NCI-H526 (cell line): ENCODE data around the gene LRCH3.

Experiments used
- DNase-seq, 2 experiments: peaks; one replicate each; lab custom pipeline; 2025; lab: John Stamatoyannopoulos, UW

Gene LRCH3

DNA sequence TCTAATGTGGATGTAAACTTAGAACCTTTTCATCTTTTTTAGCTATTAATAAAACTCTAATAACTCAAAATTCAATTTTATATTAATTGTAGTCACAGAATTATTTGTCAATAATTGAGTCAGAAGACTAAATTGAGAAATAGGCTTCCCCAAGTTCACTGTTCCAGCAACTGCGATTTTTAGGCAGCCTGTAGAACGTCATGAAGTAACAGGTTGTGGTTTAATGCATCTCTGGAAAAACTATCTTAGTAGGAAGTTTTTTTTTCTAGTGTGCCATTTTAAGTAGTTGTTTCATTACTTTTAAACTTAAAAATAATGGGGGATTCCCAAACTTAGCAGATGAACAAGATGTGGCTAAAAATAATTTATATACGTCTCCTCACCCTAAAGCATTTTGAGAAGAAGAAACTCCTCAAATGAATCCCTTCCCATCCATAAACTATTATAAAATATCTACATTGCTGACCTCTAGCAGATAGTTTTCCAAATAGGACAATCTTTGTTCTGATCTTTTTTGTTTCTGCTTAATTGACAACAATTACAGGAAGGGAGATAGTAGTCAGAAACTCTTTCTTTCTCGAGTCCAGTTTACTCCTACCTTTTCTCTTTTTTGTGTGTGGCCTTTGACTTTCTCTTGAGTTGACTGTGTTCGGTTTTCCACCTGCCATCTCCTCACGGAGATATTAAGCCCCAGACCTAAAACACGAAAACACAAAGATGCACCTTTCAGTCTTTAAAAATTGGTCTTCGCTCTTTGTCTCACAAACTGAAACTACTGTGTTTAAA, 43.1 kb downstream of the LRCH3 start:
- no peak for DNase-seq

GRCh38 chr3:197835509-197835908, 44.5 kb downstream of the LRCH3 start:
- DNase-seq, result no peak

DNA sequence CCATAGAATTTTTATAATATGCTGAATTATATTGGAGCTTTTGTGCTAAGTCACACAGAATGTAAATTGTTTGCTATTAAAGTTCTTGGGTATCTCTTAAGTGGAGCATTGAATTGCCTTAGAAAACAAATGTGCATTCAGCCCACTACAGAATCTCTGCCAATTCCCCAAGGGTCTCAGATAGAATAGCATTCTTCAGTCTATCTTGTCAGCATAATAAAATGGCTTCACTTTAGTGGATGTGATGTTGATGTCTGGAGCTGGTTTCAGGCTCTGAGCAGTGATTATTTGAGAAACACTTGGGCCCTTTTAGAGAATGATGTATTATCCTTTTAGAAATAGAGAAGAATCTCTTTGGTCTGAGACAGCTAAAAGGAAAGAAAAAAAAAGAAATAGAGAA, 45.2 kb downstream of the LRCH3 start:
- DNase-seq, result no peak

DNA sequence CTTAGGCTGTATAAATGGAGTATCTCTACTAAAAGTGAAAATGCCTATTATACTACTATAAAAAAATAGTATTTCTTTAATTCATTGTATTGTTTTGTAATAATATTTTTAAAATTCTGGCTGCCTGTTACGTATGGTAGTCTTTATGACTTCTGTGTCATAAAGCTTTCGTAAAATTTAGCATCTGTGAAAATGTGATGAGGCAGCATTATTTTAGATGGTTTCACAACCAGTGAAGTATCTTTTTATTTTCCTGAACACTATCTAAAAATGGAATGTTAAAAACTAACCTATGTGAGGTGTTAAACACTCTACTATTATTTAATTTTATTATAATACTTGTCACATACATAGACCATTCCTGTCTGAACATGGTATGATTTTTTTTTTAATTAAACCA, 46.2 kb downstream of the LRCH3 start:
- DNase-seq, result no peak

DNA sequence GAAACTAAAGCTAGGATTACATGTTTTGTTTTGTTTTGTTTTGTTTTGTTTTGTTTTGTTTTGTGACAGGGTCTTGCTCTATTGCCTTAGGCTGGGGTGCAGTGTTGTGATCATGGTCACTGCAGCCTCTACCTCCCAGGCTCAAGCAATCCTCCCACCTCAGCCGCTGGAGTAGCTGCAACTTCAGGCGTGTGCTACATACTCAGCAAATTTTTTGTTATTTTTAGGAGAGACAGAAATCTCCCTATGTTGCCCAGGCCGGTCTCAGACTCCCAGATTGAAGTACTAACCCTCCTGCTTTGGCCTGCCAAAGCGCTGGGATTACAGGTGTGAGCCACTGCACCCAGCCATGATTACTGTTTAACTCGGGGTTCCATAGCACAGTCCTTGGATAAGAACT, 50.7 kb downstream of the LRCH3 start:
- no peak for DNase-seq

DNA sequence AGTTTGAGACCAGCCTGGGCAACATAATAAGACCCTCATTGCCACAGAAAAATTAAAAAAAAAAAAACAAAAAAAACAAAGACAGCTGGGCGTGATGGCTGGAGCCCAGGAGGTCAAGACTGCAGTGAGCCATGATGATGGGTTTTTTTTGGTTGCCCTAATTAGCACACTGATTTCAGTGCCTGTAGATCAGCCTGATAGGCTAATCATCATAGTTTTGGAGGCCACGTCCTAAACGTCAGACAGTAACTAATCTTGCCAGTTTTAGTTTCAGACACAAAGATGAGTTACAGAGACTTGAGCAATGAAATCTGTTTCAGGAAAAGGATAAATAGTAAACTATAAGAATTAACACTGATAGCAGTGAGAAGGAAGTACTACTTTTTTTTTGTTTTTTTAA, 55.4 kb downstream of the LRCH3 start:
- no peak for DNase-seq

DNA sequence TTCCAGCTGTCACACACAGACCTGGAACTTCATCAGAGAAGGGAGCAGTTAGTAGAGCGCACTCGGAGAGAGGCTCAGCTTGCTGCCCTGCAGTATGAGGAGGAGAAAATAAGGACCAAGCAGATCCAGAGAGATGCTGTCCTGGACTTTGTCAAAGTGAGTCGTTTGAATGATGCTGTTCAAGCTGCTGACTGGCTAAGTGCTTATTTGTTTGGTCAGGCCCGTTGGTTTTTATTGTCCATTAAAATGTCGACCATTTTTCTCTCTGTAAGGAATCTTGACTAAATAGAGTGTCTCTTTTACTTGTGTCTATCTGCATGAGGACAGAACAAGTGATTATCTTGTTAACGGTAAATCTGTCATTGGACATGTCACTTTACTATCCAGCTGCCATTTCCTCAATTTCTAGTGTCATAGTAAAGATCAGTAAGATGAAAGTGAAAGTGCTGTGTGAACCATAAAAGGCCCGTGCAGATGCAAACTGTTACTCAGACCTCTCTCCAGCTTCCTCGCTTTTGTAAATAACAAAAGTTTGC, 56.9 kb downstream of the LRCH3 start:
- peak; percentile 15 to 17 for DNase-seq

GRCh38 chr3:197854596-197855343, 63.7 kb downstream of the LRCH3 start:
- no peak for DNase-seq

DNA sequence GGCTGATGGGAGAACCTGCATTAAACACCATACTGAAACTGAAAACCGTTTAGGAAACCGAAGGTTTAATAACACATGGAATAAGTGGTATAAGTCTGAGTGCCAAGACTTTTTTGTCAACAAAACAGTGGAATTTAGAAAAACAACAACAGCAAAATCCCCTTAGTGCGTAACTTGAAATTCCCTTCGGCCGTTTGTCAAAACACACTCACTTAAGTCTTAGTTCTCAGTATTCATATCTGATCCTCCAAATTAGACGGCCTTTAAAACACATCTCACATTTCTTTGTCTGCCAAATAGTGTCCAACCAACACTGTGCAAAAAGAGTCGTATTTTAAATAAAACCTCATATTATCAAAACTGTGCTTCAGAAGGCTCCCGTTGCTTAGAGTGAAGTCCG, 64.5 kb downstream of the LRCH3 start:
- DNase-seq, result no peak

- no peak for DNase-seq
Observed at GRCh38 chr3:197856199-197856816, 65.3 kb downstream of the LRCH3 start.

DNA sequence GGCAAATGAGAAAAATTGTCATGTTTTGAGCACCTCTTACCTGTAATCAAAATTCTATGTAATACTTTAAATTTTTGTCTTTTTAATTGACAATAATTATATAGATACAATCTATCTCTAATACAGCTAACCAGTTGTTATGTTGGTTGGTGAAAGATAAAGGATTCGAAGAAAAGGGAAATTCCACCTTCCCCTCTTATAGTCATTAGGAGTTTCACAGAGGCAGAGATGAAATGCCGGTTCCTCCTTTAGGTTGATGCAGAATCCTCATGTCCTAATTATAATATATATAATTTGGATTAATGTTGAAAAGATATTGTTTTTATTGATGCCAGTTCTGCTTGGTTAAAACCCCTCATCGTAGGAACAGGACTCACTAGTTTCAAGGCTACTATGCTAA, 67.1 kb downstream of the LRCH3 start:
- DNase-seq, result no peak

DNA sequence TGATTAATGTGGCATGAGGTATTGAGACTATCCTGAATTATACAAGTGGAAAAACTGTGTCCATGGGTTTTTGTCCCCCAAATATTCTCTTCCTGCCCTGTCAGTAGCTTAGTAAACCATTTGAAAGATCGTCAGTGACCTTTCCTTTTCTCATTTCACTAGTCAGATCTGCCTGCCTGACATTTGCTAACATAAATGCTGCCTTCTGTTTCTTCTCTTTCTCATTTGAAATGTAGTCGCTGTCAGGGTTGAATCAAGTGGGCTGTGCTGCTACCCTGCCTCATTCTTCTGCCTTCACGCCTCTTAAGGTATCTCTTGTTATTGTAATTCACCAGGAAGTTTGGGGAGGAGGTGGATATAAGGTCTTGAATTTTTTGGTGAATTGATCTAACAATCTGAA, 67.5 kb downstream of the LRCH3 start:
- DNase-seq, result no peak

DNA sequence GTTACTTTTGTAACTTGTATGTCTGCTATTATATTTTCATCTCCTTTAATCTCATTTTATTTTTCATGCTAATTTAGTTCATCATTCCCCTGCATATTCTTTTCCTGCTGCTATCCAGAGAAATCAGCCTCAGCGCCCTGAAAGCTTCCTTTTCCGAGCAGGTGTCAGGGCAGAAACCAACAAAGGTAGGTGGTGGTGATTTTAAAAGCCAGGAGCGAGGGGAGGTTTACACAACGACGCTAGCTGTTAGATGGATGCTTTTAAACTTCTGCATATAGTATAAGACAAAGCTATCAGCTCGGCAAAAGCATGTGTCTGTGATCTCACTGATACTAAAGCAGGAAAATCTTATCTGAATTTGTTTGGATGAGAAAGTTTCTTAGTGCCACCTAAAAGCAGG, 75.0 kb downstream of the LRCH3 start:
- DNase-seq, result no peak

GRCh38 chr3:197873329-197873728, 82.3 kb downstream of the LRCH3 start:
- DNase-seq, result no peak

GRCh38 chr3:197874064-197874463, 83.0 kb downstream of the LRCH3 start:
- no peak for DNase-seq

DNA sequence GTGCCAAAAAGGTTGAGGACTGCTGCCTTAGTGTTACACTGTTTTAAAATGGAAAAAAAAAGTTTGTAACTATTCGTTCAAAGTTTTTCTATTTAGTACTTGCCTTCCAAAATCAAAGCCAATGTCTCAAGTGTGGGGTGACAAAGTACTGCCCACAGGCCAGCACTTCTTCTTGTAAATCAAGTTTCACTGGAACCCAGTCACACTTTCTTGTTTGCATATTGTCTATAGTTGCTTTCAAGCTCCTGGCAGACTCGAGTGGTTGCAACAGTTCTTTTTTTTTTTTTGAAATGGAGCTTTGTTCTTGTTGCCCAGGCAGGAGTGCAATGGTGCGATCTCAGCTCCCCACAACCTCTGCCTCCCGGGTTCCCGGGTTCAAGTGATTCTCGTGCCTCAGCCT, 83.6 kb downstream of the LRCH3 start:
- no peak for DNase-seq

DNA sequence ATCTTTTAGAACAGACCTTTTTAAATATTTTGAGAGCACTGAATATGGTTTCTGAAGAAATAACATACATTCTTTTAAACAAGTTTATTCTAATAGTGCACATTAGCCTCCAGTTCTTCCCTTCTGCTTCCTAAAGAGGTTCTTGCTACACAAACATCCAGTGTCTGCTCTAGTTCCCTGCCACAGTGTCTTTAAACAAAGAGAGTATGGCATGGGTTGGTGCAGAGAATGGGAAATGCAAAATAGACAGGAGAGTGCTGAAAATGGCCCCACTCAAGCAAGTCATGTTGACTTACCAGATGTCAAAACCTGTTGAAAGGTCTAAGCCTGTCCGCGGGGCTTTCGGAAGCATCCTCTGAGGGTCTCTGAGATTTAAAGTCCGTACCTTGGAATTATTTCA, 86.8 kb downstream of the LRCH3 start:
- no peak for DNase-seq

DNA sequence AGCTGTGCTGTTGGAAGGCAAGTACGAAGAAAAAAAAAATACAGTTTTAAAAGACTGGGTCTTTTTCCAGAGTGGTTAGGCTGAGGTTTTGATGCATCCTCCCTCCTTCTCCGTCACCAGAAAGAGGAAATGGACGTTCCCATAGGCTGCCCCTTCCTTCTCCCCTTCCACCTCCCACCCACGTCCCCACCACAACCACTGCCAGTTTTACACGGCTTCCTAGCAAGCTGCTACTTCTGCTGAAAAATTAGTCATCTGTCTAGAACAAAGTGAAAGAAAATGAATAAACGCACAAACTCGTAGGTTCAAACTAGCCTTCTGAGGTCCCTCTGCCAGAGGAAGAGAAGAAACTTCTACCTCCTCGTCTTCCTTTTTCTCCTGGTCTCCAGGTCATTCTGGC, 87.4 kb downstream of the LRCH3 start:
- no peak for DNase-seq

DNA sequence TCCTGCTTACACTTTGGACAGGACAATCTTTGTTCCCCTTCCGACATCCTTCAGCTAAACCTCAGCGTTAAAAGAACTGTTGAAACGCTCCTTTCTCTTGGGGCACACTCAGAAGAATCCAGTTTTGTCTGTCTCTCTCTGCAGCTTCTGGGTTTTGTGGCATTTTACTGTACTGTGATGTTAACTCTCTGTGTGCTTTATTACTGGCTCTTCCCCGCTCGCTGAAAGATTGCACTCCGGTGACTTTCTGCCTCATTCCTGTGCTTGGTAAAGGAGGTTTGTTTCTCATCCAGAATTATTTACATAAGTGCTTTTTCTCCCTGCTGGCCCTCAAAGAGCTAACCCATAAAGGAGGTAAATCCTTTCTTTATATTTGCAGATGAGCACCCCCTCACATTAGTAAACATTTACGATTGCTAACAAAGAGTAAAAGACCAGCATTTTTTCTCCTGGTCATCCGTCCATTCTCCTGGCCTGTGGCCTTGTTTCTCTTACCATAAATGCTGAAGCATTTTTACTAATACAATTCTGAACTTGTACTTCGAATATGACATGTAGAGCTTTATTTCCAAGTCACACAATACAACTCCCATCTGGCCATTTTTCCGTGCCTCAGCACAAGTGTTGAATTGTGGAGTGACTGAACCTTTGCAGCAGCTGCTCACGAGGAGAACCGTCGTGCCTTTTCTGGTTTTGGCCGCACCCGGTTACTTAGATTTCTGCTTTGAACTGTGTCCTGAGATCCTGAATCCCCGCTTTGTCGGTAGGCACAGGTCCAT, 89.6 kb downstream of the LRCH3 start:
- DNase-seq, result no peak

- DNase-seq, result no peak
Observed at GRCh38 chr3:197881270-197881969, 90.4 kb downstream of the LRCH3 start.

- no peak for DNase-seq
Observed at GRCh38 chr3:197881970-197882338, 90.9 kb downstream of the LRCH3 start.

DNA sequence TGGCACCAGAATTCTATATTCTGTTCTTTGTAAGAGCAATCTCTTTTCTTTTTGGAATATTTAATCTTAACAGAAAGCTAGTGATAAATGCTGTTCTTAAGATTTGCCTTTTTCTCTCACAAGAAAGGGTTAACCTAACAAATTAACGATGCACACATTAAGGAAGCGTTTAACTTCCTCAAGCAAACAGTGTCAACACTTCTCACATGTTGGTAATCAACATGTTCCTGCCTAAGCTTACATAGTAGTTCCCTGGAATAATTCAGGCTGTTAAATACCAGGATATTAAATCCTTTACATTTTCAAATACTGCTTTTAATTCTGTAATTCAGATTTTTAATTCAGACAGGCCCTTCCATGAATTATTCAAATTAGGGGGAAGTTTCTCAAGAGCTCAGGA, 91.5 kb downstream of the LRCH3 start:
- no peak for DNase-seq
